LNCAP (cell line): ENCODE measurements around the gene CDH4.

Experiments used
- CTCF ChIP-seq: fragments of 450-650 bp; IDR thresholded peaks from 2 replicates; pipeline ENCODE4 v1.5.1; 2017; ENCODE audit warnings: mild to moderate bottlenecking

The CDH4 gene

GRCh38 chr20:61614706-61615100 lies 362.6 kb downstream of the CDH4 start:
- no peak for TF ChIP-seq CTCF

GRCh38 chr20:61615806-61616205 lies 363.7 kb downstream of the CDH4 start:
- TF ChIP-seq CTCF: no peak

GRCh38 chr20:61619751-61620150 lies 367.7 kb downstream of the CDH4 start:
- TF ChIP-seq CTCF: no peak

GRCh38 chr20:61620174-61620573 lies 368.1 kb downstream of the CDH4 start:
- TF ChIP-seq CTCF: no peak

GRCh38 chr20:61621035-61621730 lies 369.1 kb downstream of the CDH4 start:
- no peak for TF ChIP-seq CTCF

- TF ChIP-seq CTCF: no peak
These were observed 369.8 kb downstream of the CDH4 start for GRCh38 chr20:61621852-61622251.

- no peak for TF ChIP-seq CTCF
These were observed 371.4 kb downstream of the CDH4 start for GRCh38 chr20:61623451-61623850.

- TF ChIP-seq CTCF: no peak
These were observed 373.2 kb downstream of the CDH4 start for GRCh38 chr20:61625246-61625645.
